Stomach smooth muscle (tissue), 2 donors: ENCODE results near the gene CHST3.
"Not testable (repeated sequence)": the region's sequence is repeated elsewhere in the genome, so short reads cannot be mapped to it uniquely, and the experiment has no call there.

Experiments used
- H3K27ac ChIP-seq: one replicate; pipeline ENCODE4 v1.7.0; 2013; ENCODE audit warnings: mild to moderate bottlenecking, low read length, inconsistent platforms
- H3K27me3 ChIP-seq, 2 donors: one replicate each; pipeline ENCODE4 v1.7.0; 2013; ENCODE audit warnings: low read length in 2 of 2; ENCODE audit not compliant: insufficient read depth in 2 of 2, control insufficient read depth in 1 of 2
- H3K36me3 ChIP-seq, 2 donors: one replicate each; pipeline ENCODE4 v1.7.0; 2013; ENCODE audit warnings: low read length in 2 of 2; ENCODE audit not compliant: control insufficient read depth in 2 of 2, insufficient read depth in 2 of 2
- H3K4me1 ChIP-seq: one replicate; pipeline ENCODE4 v1.7.0; 2013; ENCODE audit warnings: low read length; ENCODE audit not compliant: control insufficient read depth, insufficient read depth
- H3K4me3 ChIP-seq, 2 donors: one replicate each; pipeline ENCODE4 v1.7.0; 2013; ENCODE audit warnings: low read length in 2 of 2
- H3K9ac ChIP-seq, 2 donors: one replicate each; pipeline ENCODE4 v1.7.0; 2013; ENCODE audit warnings: low read length in 2 of 2, mild to moderate bottlenecking in 1 of 2
- H3K9me3 ChIP-seq, 2 donors: one replicate each; pipeline ENCODE4 v1.7.0; 2013; ENCODE audit warnings: low read length in 2 of 2; ENCODE audit not compliant: control insufficient read depth in 2 of 2
- donor health status: healthy.
- donor health status: Pancreatic carcinoma.

Gene CHST3

GRCh38 chr10:71964098-71964742 is at the start of gene CHST3:
TSS of gene CHST3 (plus strand) at chr10:71964395. CDS start at chr10:72005843, 41,448 bp downstream.
- Histone ChIP-seq H3K4me3 (peak within 1 kb of the TSS; percentile 85 to 96), H3K27me3 (no peaks in the 10 kb centered on the region), H3K36me3 (no peaks in the 10 kb centered on the region), H3K27ac (peak within 1 kb of the TSS; percentile 95), H3K4me1 (peaks cover 51% of the 10 kb centered on the region), H3K9ac (peak within 1 kb of the TSS; percentile 61 to 91), H3K9me3 (no peaks in the 10 kb centered on the region)

- Histone ChIP-seq H3K9me3 (peaks cover 0 to 3% of the 10 kb centered on the region in 2 donors), H3K4me3 (no peak overlapping the region), H3K27me3 (no peaks in the 10 kb centered on the region), H3K4me1 (peaks cover 3% of the 10 kb centered on the region), H3K9ac (no peak overlapping the region), H3K36me3 (no peaks in the 10 kb centered on the region), H3K27ac (no peak overlapping the region)
These were observed 47.4 kb upstream of the CHST3 start for GRCh38 chr10:71916827-71917226.

- no peak overlapping the region for H3K27ac ChIP-seq
- H3K9ac ChIP-seq: no peak overlapping the region
- peaks cover 6% of the 10 kb centered on the region for H3K4me1 ChIP-seq
- H3K36me3 ChIP-seq: no peaks in the 10 kb centered on the region
- H3K4me3 ChIP-seq: no peak overlapping the region
- no peaks in the 10 kb centered on the region for H3K27me3 ChIP-seq
- no peaks in the 10 kb centered on the region for H3K9me3 ChIP-seq
These were observed 45.2 kb upstream of the CHST3 start for GRCh38 chr10:71918992-71919391.

GRCh38 chr10:71919956-71920539 is 44.1 kb upstream of the CHST3 start:
- H3K9me3 ChIP-seq, H3K27me3 ChIP-seq, H3K36me3 ChIP-seq, H3K4me1 ChIP-seq, H3K27ac ChIP-seq, H3K4me3 ChIP-seq, H3K9ac ChIP-seq: not testable (repeated sequence)

- no peak overlapping the region for H3K27ac ChIP-seq
- H3K36me3 ChIP-seq: no peaks in the 10 kb centered on the region
- H3K4me1 ChIP-seq: peaks cover 6% of the 10 kb centered on the region
- no peaks in the 10 kb centered on the region for H3K27me3 ChIP-seq
- no peak overlapping the region for H3K4me3 ChIP-seq
- H3K9ac ChIP-seq: no peak overlapping the region
- no peaks in the 10 kb centered on the region for H3K9me3 ChIP-seq
These were observed 43.5 kb upstream of the CHST3 start for GRCh38 chr10:71920540-71921323.

- peaks cover 6% of the 10 kb centered on the region for H3K4me1 ChIP-seq
- H3K9me3 ChIP-seq: no peaks in the 10 kb centered on the region
- H3K36me3 ChIP-seq: no peaks in the 10 kb centered on the region
- no peak overlapping the region for H3K27ac ChIP-seq
- H3K9ac ChIP-seq: no peak overlapping the region
- H3K27me3 ChIP-seq: no peaks in the 10 kb centered on the region
- H3K4me3 ChIP-seq: no peak overlapping the region
These were observed 42.7 kb upstream of the CHST3 start for GRCh38 chr10:71921324-71922027.

- no peaks in the 10 kb centered on the region for H3K36me3 ChIP-seq
- H3K27ac ChIP-seq: no peak overlapping the region
- H3K4me3 ChIP-seq: no peak overlapping the region
- H3K4me1 ChIP-seq: peaks cover 6% of the 10 kb centered on the region
- H3K9me3 ChIP-seq: no peaks in the 10 kb centered on the region
- no peaks in the 10 kb centered on the region for H3K27me3 ChIP-seq
- no peak overlapping the region for H3K9ac ChIP-seq
These were observed 41.0 kb upstream of the CHST3 start for GRCh38 chr10:71923138-71923692.

- H3K36me3 ChIP-seq: no peaks in the 10 kb centered on the region
- H3K27ac ChIP-seq: no peak overlapping the region
- H3K4me3 ChIP-seq: no peak overlapping the region
- H3K27me3 ChIP-seq: no peaks in the 10 kb centered on the region
- no peak overlapping the region for H3K9ac ChIP-seq
- H3K4me1 ChIP-seq: peaks cover 6% of the 10 kb centered on the region
- H3K9me3 ChIP-seq: no peaks in the 10 kb centered on the region
These were observed 39.4 kb upstream of the CHST3 start for GRCh38 chr10:71924771-71925170.

- no peaks in the 10 kb centered on the region for H3K36me3 ChIP-seq
- H3K9ac ChIP-seq: no peak overlapping the region
- H3K27ac ChIP-seq: no peak overlapping the region
- no peaks in the 10 kb centered on the region for H3K4me1 ChIP-seq
- no peak overlapping the region for H3K4me3 ChIP-seq
- no peaks in the 10 kb centered on the region for H3K27me3 ChIP-seq
- H3K9me3 ChIP-seq: no peaks in the 10 kb centered on the region
These were observed 37.0 kb upstream of the CHST3 start for GRCh38 chr10:71927159-71927558.

GRCh38 chr10:71927776-71928592 is 36.2 kb upstream of the CHST3 start:
- Histone ChIP-seq H3K4me1 (no peaks in the 10 kb centered on the region), H3K4me3 (no peak overlapping the region), H3K9me3 (peaks cover 0 to 3% of the 10 kb centered on the region in 2 donors), H3K9ac (no peak overlapping the region), H3K36me3 (no peaks in the 10 kb centered on the region), H3K27ac (no peak overlapping the region), H3K27me3 (no peaks in the 10 kb centered on the region)
